GM23338 (cell line): Measurements from ENCODE around the gene MTHFD1L. TPM values are rescaled to one million over a fixed set of nuclear protein-coding genes. Genes with fewer than 3 reads are reported as not detected.

Experiments
- ATAC-seq: fragments of 200-7000 bp; cut with Tn5 transposase; 3 replicates; pipeline ENCODE4 v1.9.1; 2020
- DNase-seq: peaks from one replicate; pipeline ENCODE4 v3.0.0-alpha.2; 2015; ENCODE audit warnings: low spot score
- H2AFZ ChIP-seq: fragments of 200-600 bp; sonication (generic); 2 replicates; pipeline ENCODE4 v1.8.0; 2016; ENCODE audit warnings: antibody characterized with exemption, mild to moderate bottlenecking, moderate library complexity
- H3F3A ChIP-seq: fragments of 200-600 bp; sonication (generic); replicated peaks from 2 replicates; pipeline ENCODE4 v1.8.0; 2017; ENCODE audit warnings: antibody characterized with exemption, mixed run types, low read depth
- H3K27ac ChIP-seq: fragments of 200-600 bp; sonication (generic); 2 replicates; pipeline ENCODE4 v1.6.1; 2016; ENCODE audit warnings: low read depth
- H3K27me3 ChIP-seq: fragments of 200-600 bp; sonication (generic); 2 replicates; pipeline ENCODE4 v1.8.0; 2016; ENCODE audit warnings: mild to moderate bottlenecking, mixed run types, moderate library complexity; ENCODE audit not compliant: insufficient read depth
- H3K36me3 ChIP-seq: fragments of 200-600 bp; sonication (generic); 2 replicates; pipeline ENCODE4 v1.8.0; 2016; ENCODE audit warnings: mild to moderate bottlenecking; ENCODE audit not compliant: insufficient read depth
- H3K4me1 ChIP-seq: fragments of 200-600 bp; sonication (generic); 2 replicates; pipeline ENCODE4 v1.8.0; 2016; ENCODE audit warnings: mild to moderate bottlenecking, moderate library complexity; ENCODE audit not compliant: insufficient read depth
- H3K4me2 ChIP-seq: fragments of 200-600 bp; sonication (generic); 2 replicates; pipeline ENCODE4 v1.7.1; 2017; ENCODE audit warnings: mixed run types
- H3K4me3 ChIP-seq: fragments of 200-600 bp; sonication (generic); 2 replicates; pipeline ENCODE4 v1.6.1; 2016; ENCODE audit warnings: mixed run types
- H3K79me2 ChIP-seq: fragments of 200-600 bp; sonication (generic); replicated peaks from 2 replicates; pipeline ENCODE4 v1.8.0; 2017; ENCODE audit warnings: mild to moderate bottlenecking; ENCODE audit not compliant: insufficient read depth
- H3K9me2 ChIP-seq: fragments of 200-600 bp; sonication (generic); 2 replicates; pipeline ENCODE4 v1.8.0; 2017; ENCODE audit not compliant: insufficient read depth
- H4K20me1 ChIP-seq: fragments of 200-600 bp; sonication (generic); replicated peaks from 2 replicates; pipeline ENCODE4 v1.8.0; 2017; ENCODE audit warnings: mild to moderate bottlenecking; ENCODE audit not compliant: insufficient read depth
- H3K27ac Mint-ChIP-seq: 2 replicates; pipeline ENCODE4 v1.8.0; 2020; ENCODE audit warnings: inconsistent platforms, mild to moderate bottlenecking, moderate library complexity, mixed read lengths
- H3K27me3 Mint-ChIP-seq: 3 replicates; pipeline ENCODE4 v1.8.0; 2022; ENCODE audit warnings: low read depth, mild to moderate bottlenecking, moderate library complexity, mixed read lengths, inconsistent platforms; ENCODE audit not compliant: insufficient read depth, poor library complexity
- H3K36me3 Mint-ChIP-seq: 3 replicates; pipeline ENCODE4 v1.8.0; 2021; ENCODE audit warnings: low read depth, mild to moderate bottlenecking, inconsistent platforms, moderate library complexity, mixed read lengths
- H3K4me1 Mint-ChIP-seq: 3 replicates; pipeline ENCODE4 v1.8.0; 2020; ENCODE audit warnings: mild to moderate bottlenecking, inconsistent platforms, mixed read lengths
- H3K4me3 Mint-ChIP-seq: 3 replicates; pipeline ENCODE4 v1.8.0; 2021; ENCODE audit warnings: moderate library complexity, mild to moderate bottlenecking, inconsistent platforms, mixed read lengths
- H3K9me3 Mint-ChIP-seq: 3 replicates; pipeline ENCODE4 v1.8.0; 2020; ENCODE audit warnings: moderate library complexity, mild to moderate bottlenecking, inconsistent platforms, mixed read lengths
- CREB1 ChIP-seq: fragments of 250-450 bp; sonication (Bioruptor Pico); IDR thresholded peaks from 2 replicates; pipeline ENCODE4 v1.5.0; 2020; ENCODE audit warnings: low read depth, mild to moderate bottlenecking, moderate library complexity
- ETS1 ChIP-seq: IDR thresholded peaks from 2 replicates; pipeline ENCODE4 v1.6.1; 2016; ENCODE audit warnings: antibody characterized with exemption
- EZH2 ChIP-seq: fragments of 200-600 bp; sonication (generic); IDR thresholded peaks from one replicate; pipeline ENCODE4 v1.8.0; 2017; ENCODE audit warnings: antibody characterized with exemption, mild to moderate bottlenecking, low read depth; ENCODE audit not compliant: unreplicated experiment
- EZH2phosphoT487 ChIP-seq: fragments of 200-600 bp; sonication (generic); IDR thresholded peaks from one replicate; pipeline ENCODE4 v1.8.1; 2018; ENCODE audit warnings: antibody characterized with exemption; ENCODE audit not compliant: unreplicated experiment
- JUNB ChIP-seq: IDR thresholded peaks from one replicate; pipeline ENCODE4 v1.6.1; 2016; ENCODE audit warnings: antibody characterized with exemption; ENCODE audit not compliant: unreplicated experiment
- NANOG ChIP-seq: IDR thresholded peaks from 2 replicates; pipeline ENCODE4 v1.6.1; 2016; ENCODE audit warnings: antibody characterized with exemption, borderline replicate concordance
- POLR2AphosphoS5 ChIP-seq: IDR thresholded peaks from 2 replicates; pipeline ENCODE4 v1.6.1; 2016; ENCODE audit warnings: antibody characterized with exemption, low read depth
- polyA plus RNA-seq: library from polyadenylated mRNA; unstranded; fragments of >200 nt; fragmentation: Nextera tagmentation; extraction: Ambion mirVana; gene quantifications from 2 replicates; pipeline ENCODE4 v1.2.1, GENCODE V29; 2016
- total RNA-seq: library from RNA; depleted of rRNA; stranded (reverse); fragments of >200 nt; shearing (Covaris generic); gene quantifications from 2 replicates; pipeline ENCODE4 v1.2.3, GENCODE V29; 2014
- TF ChIP-seq, protein P1 (sequence below): IDR thresholded peaks from one replicate; pipeline ENCODE4 v1.6.1; 2018; ENCODE audit warnings: antibody characterized with exemption; ENCODE audit not compliant: unreplicated experiment

MTHFD1L gene
- total and polyA plus RNA-seq, 2 experiments from 2014 or later: 53.2 to 66.8 TPM

DNA sequence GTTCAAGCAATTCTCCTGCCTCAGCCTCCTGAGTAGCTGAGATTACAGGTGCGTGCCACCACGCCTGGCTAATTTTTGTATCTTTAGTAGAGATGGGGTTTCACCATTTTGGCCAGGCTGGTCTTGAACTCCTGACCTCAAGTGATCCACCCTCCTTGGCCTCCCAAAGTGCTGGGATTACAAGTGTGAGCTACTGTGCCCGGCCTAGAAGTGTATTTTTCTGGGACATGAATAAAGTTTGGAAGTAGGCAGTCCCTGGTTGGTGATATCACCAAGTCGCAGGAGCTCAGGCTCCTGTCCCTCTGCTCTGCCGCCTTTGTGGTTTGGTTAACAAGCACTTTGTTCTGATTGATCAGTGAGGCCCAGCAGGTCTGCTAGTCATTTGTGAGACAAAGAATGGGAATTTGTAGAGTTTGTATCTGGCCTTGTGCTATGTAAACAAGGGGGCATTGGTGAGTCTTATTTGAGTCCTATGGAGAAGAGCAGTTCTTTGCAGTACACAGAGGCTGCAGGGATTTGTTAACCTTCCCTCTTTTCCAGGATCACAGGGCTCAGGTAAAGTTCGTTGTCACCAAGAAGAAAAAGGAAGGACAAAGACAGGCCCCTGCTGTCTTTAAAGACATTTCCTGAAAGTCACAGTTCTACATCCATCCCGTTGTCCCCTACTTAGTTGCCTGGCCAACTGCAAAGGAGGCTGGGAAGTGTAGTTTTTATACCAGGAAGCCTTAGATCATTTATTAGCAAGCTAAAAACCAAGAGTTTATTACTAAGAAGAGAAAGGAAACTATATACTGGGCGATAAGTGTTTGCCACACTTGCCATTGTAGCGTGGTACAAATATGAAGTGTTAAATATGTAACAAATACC lies 13.1 kb downstream of the MTHFD1L start (continued):
- TF ChIP-seq POLR2AphosphoS5: no peak
- TF ChIP-seq EZH2phosphoT487: no peak
- TF ChIP-seq NANOG: no peak
- no peak for TF ChIP-seq CREB1 (CRISPR knock-in tag)
- TF ChIP-seq EZH2: no peak
- TF ChIP-seq, protein P1, sequence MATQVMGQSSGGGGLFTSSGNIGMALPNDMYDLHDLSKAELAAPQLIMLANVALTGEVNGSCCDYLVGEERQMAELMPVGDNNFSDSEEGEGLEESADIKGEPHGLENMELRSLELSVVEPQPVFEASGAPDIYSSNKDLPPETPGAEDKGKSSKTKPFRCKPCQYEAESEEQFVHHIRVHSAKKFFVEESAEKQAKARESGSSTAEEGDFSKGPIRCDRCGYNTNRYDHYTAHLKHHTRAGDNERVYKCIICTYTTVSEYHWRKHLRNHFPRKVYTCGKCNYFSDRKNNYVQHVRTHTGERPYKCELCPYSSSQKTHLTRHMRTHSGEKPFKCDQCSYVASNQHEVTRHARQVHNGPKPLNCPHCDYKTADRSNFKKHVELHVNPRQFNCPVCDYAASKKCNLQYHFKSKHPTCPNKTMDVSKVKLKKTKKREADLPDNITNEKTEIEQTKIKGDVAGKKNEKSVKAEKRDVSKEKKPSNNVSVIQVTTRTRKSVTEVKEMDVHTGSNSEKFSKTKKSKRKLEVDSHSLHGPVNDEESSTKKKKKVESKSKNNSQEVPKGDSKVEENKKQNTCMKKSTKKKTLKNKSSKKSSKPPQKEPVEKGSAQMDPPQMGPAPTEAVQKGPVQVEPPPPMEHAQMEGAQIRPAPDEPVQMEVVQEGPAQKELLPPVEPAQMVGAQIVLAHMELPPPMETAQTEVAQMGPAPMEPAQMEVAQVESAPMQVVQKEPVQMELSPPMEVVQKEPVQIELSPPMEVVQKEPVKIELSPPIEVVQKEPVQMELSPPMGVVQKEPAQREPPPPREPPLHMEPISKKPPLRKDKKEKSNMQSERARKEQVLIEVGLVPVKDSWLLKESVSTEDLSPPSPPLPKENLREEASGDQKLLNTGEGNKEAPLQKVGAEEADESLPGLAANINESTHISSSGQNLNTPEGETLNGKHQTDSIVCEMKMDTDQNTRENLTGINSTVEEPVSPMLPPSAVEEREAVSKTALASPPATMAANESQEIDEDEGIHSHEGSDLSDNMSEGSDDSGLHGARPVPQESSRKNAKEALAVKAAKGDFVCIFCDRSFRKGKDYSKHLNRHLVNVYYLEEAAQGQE: no peak
- TF ChIP-seq JUNB: no peak

- Mint-ChIP-seq H3K27me3 (peaks cover 5% of the 10 kb centered on the region), H3K9me3 (no peaks in the 10 kb centered on the region), H3K4me1 (peaks cover 46% of the 10 kb centered on the region), H3K4me3 (no peak overlapping the region), H3K36me3 (peaks cover 79% of the 10 kb centered on the region), H3K27ac (no peak overlapping the region)
- no peaks in the 10 kb centered on the region for H3K9me2 ChIP-seq
- H3F3A ChIP-seq: peaks cover 7% of the 10 kb centered on the region
- no peaks in the 10 kb centered on the region for H3K27me3 ChIP-seq
- H2AFZ ChIP-seq: no peak overlapping the region
- H4K20me1 ChIP-seq: peaks cover 20% of the 10 kb centered on the region; the same call in 1 of the 2 replicates
- peaks cover 28% of the 10 kb centered on the region for H3K4me1 ChIP-seq
- no peak overlapping the region for H3K27ac ChIP-seq
- DNase-seq (no peak), ATAC-seq (no peak)
- TF ChIP-seq ETS1 (no peak), EZH2phosphoT487 (no peak)
- peaks cover 9% of the 10 kb centered on the region for H3K36me3 ChIP-seq
- no peak overlapping the region for H3K4me3 ChIP-seq
- no peak overlapping the region for H3K4me2 ChIP-seq
- H3K79me2 ChIP-seq: peaks cover 63% of the 10 kb centered on the region
Measured at GRCh38 chr6:150880336-150880735, 14.8 kb downstream of the MTHFD1L start.
